GM23338 (cell line): ENCODE measurements around the gene SQSTM1.

Experiments used
- CREB1 ChIP-seq: fragments of 250-450 bp; sonication (Bioruptor Pico); IDR thresholded peaks from 2 replicates; pipeline ENCODE4 v1.5.0; 2020; ENCODE audit warnings: low read depth, mild to moderate bottlenecking, moderate library complexity
- EZH2 ChIP-seq: fragments of 200-600 bp; sonication (generic); IDR thresholded peaks from one replicate; pipeline ENCODE4 v1.8.0; 2017; ENCODE audit warnings: antibody characterized with exemption, mild to moderate bottlenecking, low read depth; ENCODE audit not compliant: unreplicated experiment
- EZH2phosphoT487 ChIP-seq: fragments of 200-600 bp; sonication (generic); IDR thresholded peaks from one replicate; pipeline ENCODE4 v1.8.1; 2018; ENCODE audit warnings: antibody characterized with exemption; ENCODE audit not compliant: unreplicated experiment
- JUNB ChIP-seq: IDR thresholded peaks from one replicate; pipeline ENCODE4 v1.6.1; 2016; ENCODE audit warnings: antibody characterized with exemption; ENCODE audit not compliant: unreplicated experiment
- POLR2AphosphoS5 ChIP-seq: IDR thresholded peaks from 2 replicates; pipeline ENCODE4 v1.6.1; 2016; ENCODE audit warnings: antibody characterized with exemption, low read depth
- REST ChIP-seq: IDR thresholded peaks from one replicate; pipeline ENCODE4 v1.6.1; 2018; ENCODE audit warnings: antibody characterized with exemption; ENCODE audit not compliant: unreplicated experiment
- STAT1 ChIP-seq: IDR thresholded peaks from one replicate; pipeline ENCODE4 v1.6.1; 2016; ENCODE audit warnings: antibody characterized with exemption; ENCODE audit not compliant: unreplicated experiment
- ZNF114 ChIP-seq: fragments of 250-450 bp; sonication (Bioruptor Pico); IDR thresholded peaks from 2 replicates; pipeline ENCODE4 v1.5.0; 2020; ENCODE audit warnings: mild to moderate bottlenecking, moderate library complexity
- ZNF331 ChIP-seq: fragments of 250-450 bp; sonication (Bioruptor Pico); IDR thresholded peaks from 2 replicates; pipeline ENCODE4 v1.5.0; 2020; ENCODE audit warnings: low read depth, mild to moderate bottlenecking, moderate library complexity
- TF ChIP-seq, protein P1 (sequence below), 2 experiments: fragments of 200-600 bp in 1 of 2; sonication (generic) in 1 of 2; conservative IDR thresholded peaks; 2 replicates each; pipeline versions ENCODE4 v1.5.1 to v1.6.1; 2016 to 2017; ENCODE audit warnings: antibody characterized with exemption in 2 of 2, low read depth in 2 of 2, mild to moderate bottlenecking in 2 of 2, moderate library complexity in 1 of 2
- TF ChIP-seq, protein P2 (sequence below): IDR thresholded peaks from 2 replicates; pipeline ENCODE4 v1.6.1; 2016; ENCODE audit warnings: antibody characterized with exemption

DNA sequence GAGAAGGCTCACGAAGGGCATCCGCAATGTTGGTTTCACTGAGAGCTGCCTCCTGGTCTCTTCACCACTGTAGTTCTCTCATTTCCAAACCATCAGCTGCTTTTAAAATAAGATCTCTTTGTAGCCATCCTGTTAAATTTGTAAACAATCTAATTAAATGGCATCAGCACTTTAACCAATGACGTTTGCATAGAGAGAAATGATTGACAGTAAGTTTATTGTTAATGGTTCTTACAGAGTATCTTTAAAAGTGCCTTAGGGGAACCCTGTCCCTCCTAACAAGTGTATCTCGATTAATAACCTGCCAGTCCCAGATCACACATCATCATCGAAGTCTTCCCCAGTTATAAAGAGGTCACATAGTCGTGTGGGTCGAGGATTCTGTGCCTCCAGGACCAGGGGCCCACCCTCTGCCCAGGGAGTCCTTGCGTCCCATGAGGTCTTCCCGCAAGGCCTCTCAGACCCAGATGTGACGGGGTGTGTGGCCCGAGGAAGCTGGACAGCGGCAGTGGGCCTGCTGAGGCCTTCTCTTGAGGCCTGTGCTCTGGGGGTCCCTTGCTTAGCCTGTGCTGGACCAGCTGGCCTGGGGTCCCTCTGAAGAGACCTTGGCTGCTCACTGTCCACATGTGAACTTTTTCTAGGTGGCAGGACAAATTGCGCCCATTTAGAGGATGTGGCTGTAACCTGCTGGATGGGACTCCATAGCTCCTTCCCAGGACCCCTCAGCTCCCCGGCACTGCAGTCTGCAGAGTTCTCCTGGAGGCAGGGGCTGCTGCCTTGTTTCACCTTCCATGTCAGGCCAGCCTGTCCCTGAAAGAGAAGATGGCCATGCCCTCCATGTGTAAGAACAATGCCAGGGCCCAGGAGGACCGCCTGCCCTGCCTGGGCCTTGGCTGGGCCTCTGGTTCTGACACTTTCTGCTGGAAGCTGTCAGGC is 16.6 kb downstream of the SQSTM1 start:
- TF ChIP-seq, protein P1, sequence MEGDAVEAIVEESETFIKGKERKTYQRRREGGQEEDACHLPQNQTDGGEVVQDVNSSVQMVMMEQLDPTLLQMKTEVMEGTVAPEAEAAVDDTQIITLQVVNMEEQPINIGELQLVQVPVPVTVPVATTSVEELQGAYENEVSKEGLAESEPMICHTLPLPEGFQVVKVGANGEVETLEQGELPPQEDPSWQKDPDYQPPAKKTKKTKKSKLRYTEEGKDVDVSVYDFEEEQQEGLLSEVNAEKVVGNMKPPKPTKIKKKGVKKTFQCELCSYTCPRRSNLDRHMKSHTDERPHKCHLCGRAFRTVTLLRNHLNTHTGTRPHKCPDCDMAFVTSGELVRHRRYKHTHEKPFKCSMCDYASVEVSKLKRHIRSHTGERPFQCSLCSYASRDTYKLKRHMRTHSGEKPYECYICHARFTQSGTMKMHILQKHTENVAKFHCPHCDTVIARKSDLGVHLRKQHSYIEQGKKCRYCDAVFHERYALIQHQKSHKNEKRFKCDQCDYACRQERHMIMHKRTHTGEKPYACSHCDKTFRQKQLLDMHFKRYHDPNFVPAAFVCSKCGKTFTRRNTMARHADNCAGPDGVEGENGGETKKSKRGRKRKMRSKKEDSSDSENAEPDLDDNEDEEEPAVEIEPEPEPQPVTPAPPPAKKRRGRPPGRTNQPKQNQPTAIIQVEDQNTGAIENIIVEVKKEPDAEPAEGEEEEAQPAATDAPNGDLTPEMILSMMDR (conservative IDR thresholded peaks at IDR 0.05; ENCODE audit: low read depth in 2 of 2) = no peak
- TF ChIP-seq EZH2phosphoT487 = no peak
- peak; percentile 26 for TF ChIP-seq REST
- TF ChIP-seq POLR2AphosphoS5 = no peak
- TF ChIP-seq ZNF114 = no peak
- TF ChIP-seq CREB1 (CRISPR knock-in tag) = no peak
- TF ChIP-seq JUNB = no peak
- TF ChIP-seq STAT1 = no peak
- TF ChIP-seq EZH2 = no peak
- TF ChIP-seq, protein P2, sequence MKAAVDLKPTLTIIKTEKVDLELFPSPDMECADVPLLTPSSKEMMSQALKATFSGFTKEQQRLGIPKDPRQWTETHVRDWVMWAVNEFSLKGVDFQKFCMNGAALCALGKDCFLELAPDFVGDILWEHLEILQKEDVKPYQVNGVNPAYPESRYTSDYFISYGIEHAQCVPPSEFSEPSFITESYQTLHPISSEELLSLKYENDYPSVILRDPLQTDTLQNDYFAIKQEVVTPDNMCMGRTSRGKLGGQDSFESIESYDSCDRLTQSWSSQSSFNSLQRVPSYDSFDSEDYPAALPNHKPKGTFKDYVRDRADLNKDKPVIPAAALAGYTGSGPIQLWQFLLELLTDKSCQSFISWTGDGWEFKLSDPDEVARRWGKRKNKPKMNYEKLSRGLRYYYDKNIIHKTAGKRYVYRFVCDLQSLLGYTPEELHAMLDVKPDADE = no peak
- TF ChIP-seq ZNF331 (CRISPR knock-in tag) = no peak
